ENCODE data around the gene FNDC3B.

DNA sequence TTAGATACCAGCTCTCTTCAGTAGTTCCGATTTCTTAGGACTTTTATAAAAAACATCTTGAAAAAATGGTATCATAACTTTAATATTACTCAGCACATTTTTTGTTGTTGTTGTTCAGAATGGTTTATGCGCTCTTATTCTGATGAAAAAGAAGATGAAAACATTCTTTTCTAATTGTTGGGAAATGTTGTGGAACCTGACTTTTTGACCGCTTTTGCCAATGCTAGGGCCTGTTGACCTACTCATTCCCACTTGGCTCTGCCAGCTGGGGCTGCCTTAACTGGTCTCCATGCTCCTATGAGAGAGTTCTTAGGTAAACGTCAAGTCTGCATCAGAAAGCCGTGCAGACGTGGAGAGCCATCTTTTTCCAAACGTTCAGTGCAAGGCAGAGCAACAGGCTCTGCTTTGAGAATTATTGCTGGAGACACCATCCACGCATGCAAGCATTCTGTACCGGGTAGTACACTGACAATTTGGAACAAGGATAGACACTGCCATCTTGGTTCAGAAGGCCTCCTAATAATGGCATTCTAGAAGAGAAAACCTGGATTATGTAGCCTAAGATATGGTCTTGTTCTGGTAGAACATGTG lies 232.1 kb downstream of the FNDC3B start:
- TF ChIP-seq ZNF501 (tag by site-specific recombination; IDR thresholded peaks at IDR 0.05) (no peak), SP2 (tag by site-specific recombination; IDR thresholded peaks at IDR 0.05) (no peak), KLF16 (tag by site-specific recombination; IDR thresholded peaks at IDR 0.05) (no peak), MYNN (tag by site-specific recombination; IDR thresholded peaks at IDR 0.05; ENCODE audit: borderline replicate concordance) (no peak), ZNF776 (tag by site-specific recombination; IDR thresholded peaks at IDR 0.05; ENCODE audit: borderline replicate concordance) (no peak), KLF17 (tag by site-specific recombination; IDR thresholded peaks at IDR 0.05) (no peak), ZBTB21 (tag by site-specific recombination; IDR thresholded peaks at IDR 0.05) (no peak), ZBTB8A (tag by site-specific recombination; IDR thresholded peaks at IDR 0.05) (no peak), ZNF174 (tag by site-specific recombination; IDR thresholded peaks at IDR 0.05) (no peak)
- TF ChIP-seq, protein P1, sequence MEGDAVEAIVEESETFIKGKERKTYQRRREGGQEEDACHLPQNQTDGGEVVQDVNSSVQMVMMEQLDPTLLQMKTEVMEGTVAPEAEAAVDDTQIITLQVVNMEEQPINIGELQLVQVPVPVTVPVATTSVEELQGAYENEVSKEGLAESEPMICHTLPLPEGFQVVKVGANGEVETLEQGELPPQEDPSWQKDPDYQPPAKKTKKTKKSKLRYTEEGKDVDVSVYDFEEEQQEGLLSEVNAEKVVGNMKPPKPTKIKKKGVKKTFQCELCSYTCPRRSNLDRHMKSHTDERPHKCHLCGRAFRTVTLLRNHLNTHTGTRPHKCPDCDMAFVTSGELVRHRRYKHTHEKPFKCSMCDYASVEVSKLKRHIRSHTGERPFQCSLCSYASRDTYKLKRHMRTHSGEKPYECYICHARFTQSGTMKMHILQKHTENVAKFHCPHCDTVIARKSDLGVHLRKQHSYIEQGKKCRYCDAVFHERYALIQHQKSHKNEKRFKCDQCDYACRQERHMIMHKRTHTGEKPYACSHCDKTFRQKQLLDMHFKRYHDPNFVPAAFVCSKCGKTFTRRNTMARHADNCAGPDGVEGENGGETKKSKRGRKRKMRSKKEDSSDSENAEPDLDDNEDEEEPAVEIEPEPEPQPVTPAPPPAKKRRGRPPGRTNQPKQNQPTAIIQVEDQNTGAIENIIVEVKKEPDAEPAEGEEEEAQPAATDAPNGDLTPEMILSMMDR (tag by site-specific recombination; IDR thresholded peaks at IDR 0.05), result no peak
